Jurkat, Clone E6-1 (cell line): ENCODE results near the gene SAMD14. TPM values are rescaled to one million over a fixed set of nuclear protein-coding genes. Genes with fewer than 3 reads are reported as not detected.

Experiments
- DNase-seq: peaks from one replicate; pipeline ENCODE4 v3.0.0-alpha.2; 2011; ENCODE audit warnings: low read depth, low spot score
- H3K4me3 ChIP-seq: 2 replicates; pipeline ENCODE4 v1.5.1; 2011; ENCODE audit warnings: mild to moderate bottlenecking, low read length, control low read depth, moderate library complexity
- polyA plus RNA-seq: library from polyadenylated mRNA; unstranded; fragments of >200 nt; gene quantifications from one replicate; pipeline ENCODE4 v1.2.1, GENCODE V29; 2012; ENCODE audit warnings: missing spikeins; ENCODE audit not compliant: insufficient read length, insufficient read depth

The SAMD14 gene
- 4.3 TPM for polyA plus RNA-seq

- no peak within 1 kb of the TSS for H3K4me3 ChIP-seq
- DNase-seq = no peak
Measured at GRCh38 chr17:50129728-50130558, at the start of gene SAMD14. SAMD14 (minus strand) TSS chr17:50130160; CDS start chr17:50124959, 5,201 bp downstream.

GRCh38 chr17:50177983-50178834 lies 48.2 kb upstream of the SAMD14 start:
- H3K4me3 ChIP-seq = no peak overlapping the region

GRCh38 chr17:50177476-50177875 lies 47.5 kb upstream of the SAMD14 start:
- H3K4me3 ChIP-seq = no peak overlapping the region
- no peak for DNase-seq

More at GRCh38 chr17:50177983-50178834, 48.2 kb upstream of the SAMD14 start:
- DNase-seq = peak; percentile 42

GRCh38 chr17:50176559-50177357 lies 46.8 kb upstream of the SAMD14 start:
- no peak for DNase-seq

GRCh38 chr17:50175035-50175807 lies 45.3 kb upstream of the SAMD14 start:
- H3K4me3 ChIP-seq = no peak overlapping the region
- no peak for DNase-seq

More at GRCh38 chr17:50176559-50177357, 46.8 kb upstream of the SAMD14 start:
- no peak overlapping the region for H3K4me3 ChIP-seq

- H3K4me3 ChIP-seq = no peak overlapping the region
- no peak for DNase-seq
Measured at GRCh38 chr17:50174444-50174843, 44.5 kb upstream of the SAMD14 start.

GRCh38 chr17:50173335-50173941 lies 43.5 kb upstream of the SAMD14 start:
- H3K4me3 ChIP-seq = no peak overlapping the region
- DNase-seq = no peak

GRCh38 chr17:50172936-50173334 lies 43.0 kb upstream of the SAMD14 start:
- no peak overlapping the region for H3K4me3 ChIP-seq

GRCh38 chr17:50172130-50172529 lies 42.2 kb upstream of the SAMD14 start:
- no peak overlapping the region for H3K4me3 ChIP-seq
- no peak for DNase-seq

More at GRCh38 chr17:50172936-50173334, 43.0 kb upstream of the SAMD14 start:
- no peak for DNase-seq

- no peak overlapping the region for H3K4me3 ChIP-seq
- no peak for DNase-seq
Measured at GRCh38 chr17:50171371-50172071, 41.6 kb upstream of the SAMD14 start.

- no peak for DNase-seq
- no peak overlapping the region for H3K4me3 ChIP-seq
Measured at GRCh38 chr17:50170662-50171370, 40.9 kb upstream of the SAMD14 start.

GRCh38 chr17:50169881-50170459 lies 40.0 kb upstream of the SAMD14 start:
- DNase-seq = no peak
- H3K4me3 ChIP-seq = no peak overlapping the region

- peak; percentile 72 for DNase-seq
- no peak overlapping the region for H3K4me3 ChIP-seq
Measured at GRCh38 chr17:50169121-50169764, 39.3 kb upstream of the SAMD14 start.

- no peak for DNase-seq
Measured at GRCh38 chr17:50168319-50168718, 38.4 kb upstream of the SAMD14 start.

GRCh38 chr17:50167371-50167770 lies 37.4 kb upstream of the SAMD14 start:
- DNase-seq = no peak
- no peak overlapping the region for H3K4me3 ChIP-seq

More at GRCh38 chr17:50168319-50168718, 38.4 kb upstream of the SAMD14 start:
- no peak overlapping the region for H3K4me3 ChIP-seq
